ENCODE measurements around the gene GCC2.
"Not testable (repeated sequence)": the region's sequence is repeated elsewhere in the genome, so short reads cannot be mapped to it uniquely, and the experiment has no call there.

- TF ChIP-seq, protein P1, sequence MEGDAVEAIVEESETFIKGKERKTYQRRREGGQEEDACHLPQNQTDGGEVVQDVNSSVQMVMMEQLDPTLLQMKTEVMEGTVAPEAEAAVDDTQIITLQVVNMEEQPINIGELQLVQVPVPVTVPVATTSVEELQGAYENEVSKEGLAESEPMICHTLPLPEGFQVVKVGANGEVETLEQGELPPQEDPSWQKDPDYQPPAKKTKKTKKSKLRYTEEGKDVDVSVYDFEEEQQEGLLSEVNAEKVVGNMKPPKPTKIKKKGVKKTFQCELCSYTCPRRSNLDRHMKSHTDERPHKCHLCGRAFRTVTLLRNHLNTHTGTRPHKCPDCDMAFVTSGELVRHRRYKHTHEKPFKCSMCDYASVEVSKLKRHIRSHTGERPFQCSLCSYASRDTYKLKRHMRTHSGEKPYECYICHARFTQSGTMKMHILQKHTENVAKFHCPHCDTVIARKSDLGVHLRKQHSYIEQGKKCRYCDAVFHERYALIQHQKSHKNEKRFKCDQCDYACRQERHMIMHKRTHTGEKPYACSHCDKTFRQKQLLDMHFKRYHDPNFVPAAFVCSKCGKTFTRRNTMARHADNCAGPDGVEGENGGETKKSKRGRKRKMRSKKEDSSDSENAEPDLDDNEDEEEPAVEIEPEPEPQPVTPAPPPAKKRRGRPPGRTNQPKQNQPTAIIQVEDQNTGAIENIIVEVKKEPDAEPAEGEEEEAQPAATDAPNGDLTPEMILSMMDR (IDR thresholded peaks at IDR 0.05; ENCODE audit: insufficient read depth, low read depth, low read length), result not testable (repeated sequence)
- TF ChIP-seq EZH2 (IDR thresholded peaks at IDR 0.05; ENCODE audit: insufficient read depth, low read length), result not testable (repeated sequence)
These were observed 13.4 kb upstream of the GCC2 start for GRCh38 chr2:108435578-108435977.
